ENCODE measurements around the gene MCCC2.

DNA sequence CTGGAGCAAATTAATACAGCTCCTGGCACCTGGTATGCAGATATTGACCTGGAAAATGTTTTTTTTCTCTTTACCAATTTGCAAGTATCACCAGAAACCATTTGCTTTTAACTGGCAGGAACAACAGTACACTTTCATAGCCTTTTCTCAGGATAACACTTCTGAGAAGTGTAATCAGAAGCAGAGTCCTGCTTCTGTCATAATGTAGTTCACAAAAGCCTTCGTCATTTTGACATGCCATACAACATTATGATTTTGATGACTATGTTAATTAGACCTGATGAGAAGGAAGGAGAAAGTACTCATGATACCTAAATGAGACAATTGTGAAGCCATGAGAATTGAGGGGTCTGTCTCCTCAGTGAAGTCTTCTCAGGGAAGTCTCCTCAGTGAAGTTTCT is 90.8 kb downstream of the MCCC2 start:
- TF ChIP-seq, protein P1, sequence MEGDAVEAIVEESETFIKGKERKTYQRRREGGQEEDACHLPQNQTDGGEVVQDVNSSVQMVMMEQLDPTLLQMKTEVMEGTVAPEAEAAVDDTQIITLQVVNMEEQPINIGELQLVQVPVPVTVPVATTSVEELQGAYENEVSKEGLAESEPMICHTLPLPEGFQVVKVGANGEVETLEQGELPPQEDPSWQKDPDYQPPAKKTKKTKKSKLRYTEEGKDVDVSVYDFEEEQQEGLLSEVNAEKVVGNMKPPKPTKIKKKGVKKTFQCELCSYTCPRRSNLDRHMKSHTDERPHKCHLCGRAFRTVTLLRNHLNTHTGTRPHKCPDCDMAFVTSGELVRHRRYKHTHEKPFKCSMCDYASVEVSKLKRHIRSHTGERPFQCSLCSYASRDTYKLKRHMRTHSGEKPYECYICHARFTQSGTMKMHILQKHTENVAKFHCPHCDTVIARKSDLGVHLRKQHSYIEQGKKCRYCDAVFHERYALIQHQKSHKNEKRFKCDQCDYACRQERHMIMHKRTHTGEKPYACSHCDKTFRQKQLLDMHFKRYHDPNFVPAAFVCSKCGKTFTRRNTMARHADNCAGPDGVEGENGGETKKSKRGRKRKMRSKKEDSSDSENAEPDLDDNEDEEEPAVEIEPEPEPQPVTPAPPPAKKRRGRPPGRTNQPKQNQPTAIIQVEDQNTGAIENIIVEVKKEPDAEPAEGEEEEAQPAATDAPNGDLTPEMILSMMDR (IDR thresholded peaks at IDR 0.05), result no peak
- no peak for TF ChIP-seq POLR2A (IDR thresholded peaks at IDR 0.05)
